Activated T-cell treated with anti-CD3 and anti-CD28 coated beads, Interleukin-2, amount 50 U/mL, for 24 hours (primary cell): ENCODE measurements around the gene SPPL2B.
"Not testable (repeated sequence)": the region's sequence is repeated elsewhere in the genome, so short reads cannot be mapped to it uniquely, and the experiment has no call there.

Source experiments
- DNase-seq: peaks from one replicate; pipeline ENCODE4 v3.0.0-alpha.2; 2020
- H3K27ac Mint-ChIP-seq: 2 replicates; pipeline ENCODE4 v1.8.0; 2020; ENCODE audit warnings: mild to moderate bottlenecking, mixed read lengths
- H3K27me3 Mint-ChIP-seq: 2 replicates; pipeline ENCODE4 v1.8.0; 2020; ENCODE audit warnings: mixed read lengths
- H3K36me3 Mint-ChIP-seq: 2 replicates; pipeline ENCODE4 v1.8.0; 2020; ENCODE audit warnings: low read depth, mixed read lengths
- H3K4me1 Mint-ChIP-seq: 2 replicates; pipeline ENCODE4 v1.8.0; 2020; ENCODE audit warnings: low read depth, mixed read lengths
- H3K4me3 Mint-ChIP-seq: 2 replicates; pipeline ENCODE4 v1.8.0; 2020; ENCODE audit warnings: mild to moderate bottlenecking, moderate library complexity, mixed read lengths
- H3K9me3 Mint-ChIP-seq: 2 replicates; pipeline ENCODE4 v1.8.0; 2020; ENCODE audit warnings: mixed read lengths

SPPL2B gene

GRCh38 chr19:2344381-2344870 is 15.9 kb downstream of the SPPL2B start:
- H3K27ac Mint-ChIP-seq, result no peak overlapping the region
- H3K36me3 Mint-ChIP-seq, result peaks cover 17% of the 10 kb centered on the region
- no peak overlapping the region for H3K4me3 Mint-ChIP-seq
- no peaks in the 10 kb centered on the region for H3K9me3 Mint-ChIP-seq
- H3K27me3 Mint-ChIP-seq, result no peaks in the 10 kb centered on the region
- DNase-seq, result no peak
- no peaks in the 10 kb centered on the region for H3K4me1 Mint-ChIP-seq

- Mint-ChIP-seq H3K36me3 (peaks cover 17% of the 10 kb centered on the region), H3K9me3 (no peaks in the 10 kb centered on the region), H3K4me3 (no peak overlapping the region), H3K4me1 (no peaks in the 10 kb centered on the region), H3K27me3 (no peaks in the 10 kb centered on the region), H3K27ac (no peak overlapping the region)
- no peak for DNase-seq
Observed at GRCh38 chr19:2345076-2345475, 16.6 kb downstream of the SPPL2B start.

GRCh38 chr19:2345794-2346663 is 17.5 kb downstream of the SPPL2B start:
- DNase-seq, result no peak
- Mint-ChIP-seq H3K4me3 (no peak overlapping the region), H3K27me3 (no peaks in the 10 kb centered on the region), H3K4me1 (no peaks in the 10 kb centered on the region), H3K36me3 (peaks cover 17% of the 10 kb centered on the region), H3K27ac (no peak overlapping the region), H3K9me3 (no peaks in the 10 kb centered on the region)

GRCh38 chr19:2349818-2350217 is 21.3 kb downstream of the SPPL2B start:
- H3K36me3 Mint-ChIP-seq, result peaks cover 15% of the 10 kb centered on the region
- not testable (repeated sequence) for DNase-seq, H3K4me3 Mint-ChIP-seq, H3K27ac Mint-ChIP-seq, H3K27me3 Mint-ChIP-seq, H3K4me1 Mint-ChIP-seq, H3K9me3 Mint-ChIP-seq

- H3K4me1 Mint-ChIP-seq, result no peaks in the 10 kb centered on the region
- DNase-seq, result no peak
- no peak overlapping the region for H3K4me3 Mint-ChIP-seq
- no peaks in the 10 kb centered on the region for H3K27me3 Mint-ChIP-seq
- H3K36me3 Mint-ChIP-seq, result peaks cover 12% of the 10 kb centered on the region
- no peak overlapping the region for H3K27ac Mint-ChIP-seq
- no peaks in the 10 kb centered on the region for H3K9me3 Mint-ChIP-seq
Observed at GRCh38 chr19:2350656-2351055, 22.2 kb downstream of the SPPL2B start.

GRCh38 chr19:2351591-2351990 is 23.1 kb downstream of the SPPL2B start:
- peaks cover 8% of the 10 kb centered on the region for H3K36me3 Mint-ChIP-seq
- DNase-seq, result no peak

GRCh38 chr19:2352121-2352520 is 23.6 kb downstream of the SPPL2B start:
- no peaks in the 10 kb centered on the region for H3K4me1 Mint-ChIP-seq
- H3K9me3 Mint-ChIP-seq, result no peaks in the 10 kb centered on the region
- no peak overlapping the region for H3K4me3 Mint-ChIP-seq
- H3K27me3 Mint-ChIP-seq, result no peaks in the 10 kb centered on the region
- no peak for DNase-seq
- H3K36me3 Mint-ChIP-seq, result peaks cover 8% of the 10 kb centered on the region
- no peak overlapping the region for H3K27ac Mint-ChIP-seq

More at GRCh38 chr19:2351591-2351990, 23.1 kb downstream of the SPPL2B start:
- Mint-ChIP-seq H3K9me3 (no peaks in the 10 kb centered on the region), H3K27me3 (no peaks in the 10 kb centered on the region), H3K4me1 (no peaks in the 10 kb centered on the region), H3K4me3 (no peak overlapping the region), H3K27ac (no peak overlapping the region)

- Mint-ChIP-seq H3K27me3 (no peaks in the 10 kb centered on the region), H3K4me1 (no peaks in the 10 kb centered on the region), H3K36me3 (peaks cover 8% of the 10 kb centered on the region), H3K27ac (no peak overlapping the region), H3K4me3 (no peak overlapping the region), H3K9me3 (no peaks in the 10 kb centered on the region)
- DNase-seq, result no peak
Observed at GRCh38 chr19:2353159-2353886, 24.8 kb downstream of the SPPL2B start.

- peaks cover 8% of the 10 kb centered on the region for H3K36me3 Mint-ChIP-seq
- no peak overlapping the region for H3K4me3 Mint-ChIP-seq
- no peaks in the 10 kb centered on the region for H3K27me3 Mint-ChIP-seq
- H3K9me3 Mint-ChIP-seq, result no peaks in the 10 kb centered on the region
- H3K27ac Mint-ChIP-seq, result no peak overlapping the region
- H3K4me1 Mint-ChIP-seq, result no peaks in the 10 kb centered on the region
- no peak for DNase-seq
Observed at GRCh38 chr19:2353887-2354592, 25.6 kb downstream of the SPPL2B start.

GRCh38 chr19:2354670-2355069 is 26.2 kb downstream of the SPPL2B start:
- Mint-ChIP-seq H3K9me3 (no peaks in the 10 kb centered on the region), H3K27me3 (no peaks in the 10 kb centered on the region), H3K27ac (no peak overlapping the region)

GRCh38 chr19:2355168-2356035 is 26.9 kb downstream of the SPPL2B start:
- Mint-ChIP-seq H3K27me3 (peaks cover 2% of the 10 kb centered on the region), H3K4me3 (no peak overlapping the region), H3K27ac (no peak overlapping the region), H3K4me1 (peaks cover 1% of the 10 kb centered on the region), H3K36me3 (peaks cover 8% of the 10 kb centered on the region), H3K9me3 (no peaks in the 10 kb centered on the region)
- no peak for DNase-seq

More at GRCh38 chr19:2354670-2355069, 26.2 kb downstream of the SPPL2B start:
- Mint-ChIP-seq H3K4me3 (no peak overlapping the region), H3K4me1 (no peaks in the 10 kb centered on the region), H3K36me3 (peaks cover 8% of the 10 kb centered on the region)
- DNase-seq, result no peak

GRCh38 chr19:2356036-2356646 is 27.7 kb downstream of the SPPL2B start:
- Mint-ChIP-seq H3K9me3 (no peaks in the 10 kb centered on the region), H3K36me3 (peaks cover 8% of the 10 kb centered on the region), H3K27me3 (peaks cover 6% of the 10 kb centered on the region), H3K4me3 (no peak overlapping the region), H3K4me1 (peaks cover 4% of the 10 kb centered on the region), H3K27ac (no peak overlapping the region)
- no peak for DNase-seq

GRCh38 chr19:2357279-2358206 is 29.1 kb downstream of the SPPL2B start:
- no peaks in the 10 kb centered on the region for H3K9me3 Mint-ChIP-seq
- peaks cover 4% of the 10 kb centered on the region for H3K4me1 Mint-ChIP-seq
- H3K27ac Mint-ChIP-seq, result no peak overlapping the region
- H3K27me3 Mint-ChIP-seq, result peaks cover 6% of the 10 kb centered on the region
- H3K4me3 Mint-ChIP-seq, result no peak overlapping the region
- DNase-seq, result no peak
- peaks cover 4% of the 10 kb centered on the region for H3K36me3 Mint-ChIP-seq
